Endothelial cell of hepatic sinusoid (primary cell): ENCODE results near the gene SPG7.

Experiments
- in situ Hi-C: cut with HindIII; loops from 2 replicates; pipeline ENCODE4 v1.10.0; 2017; ENCODE audit warnings: low sequenced_read_pairs

Gene SPG7

DNA sequence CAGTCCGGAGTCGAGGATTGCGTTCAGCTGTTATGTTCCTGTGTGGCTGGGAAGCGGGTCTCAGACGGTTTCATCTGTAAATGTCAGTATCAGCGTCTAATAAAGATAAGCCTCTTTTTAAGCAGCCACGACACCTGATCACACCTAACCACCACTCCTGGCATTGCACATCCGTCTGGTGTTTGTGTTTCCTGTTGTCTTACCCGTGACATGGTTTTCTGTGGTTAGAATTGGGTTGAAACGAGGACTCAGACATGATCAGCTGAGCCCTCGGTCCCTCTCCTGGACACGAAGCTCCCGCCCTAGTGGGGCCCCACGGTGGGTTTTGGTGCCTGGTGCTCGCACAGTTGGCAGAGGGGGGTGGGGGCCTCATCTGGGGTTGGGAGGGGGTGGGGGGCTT lies 85.6 kb downstream of the SPG7 start:
- in situ Hi-C loops, result no loop called here

DNA sequence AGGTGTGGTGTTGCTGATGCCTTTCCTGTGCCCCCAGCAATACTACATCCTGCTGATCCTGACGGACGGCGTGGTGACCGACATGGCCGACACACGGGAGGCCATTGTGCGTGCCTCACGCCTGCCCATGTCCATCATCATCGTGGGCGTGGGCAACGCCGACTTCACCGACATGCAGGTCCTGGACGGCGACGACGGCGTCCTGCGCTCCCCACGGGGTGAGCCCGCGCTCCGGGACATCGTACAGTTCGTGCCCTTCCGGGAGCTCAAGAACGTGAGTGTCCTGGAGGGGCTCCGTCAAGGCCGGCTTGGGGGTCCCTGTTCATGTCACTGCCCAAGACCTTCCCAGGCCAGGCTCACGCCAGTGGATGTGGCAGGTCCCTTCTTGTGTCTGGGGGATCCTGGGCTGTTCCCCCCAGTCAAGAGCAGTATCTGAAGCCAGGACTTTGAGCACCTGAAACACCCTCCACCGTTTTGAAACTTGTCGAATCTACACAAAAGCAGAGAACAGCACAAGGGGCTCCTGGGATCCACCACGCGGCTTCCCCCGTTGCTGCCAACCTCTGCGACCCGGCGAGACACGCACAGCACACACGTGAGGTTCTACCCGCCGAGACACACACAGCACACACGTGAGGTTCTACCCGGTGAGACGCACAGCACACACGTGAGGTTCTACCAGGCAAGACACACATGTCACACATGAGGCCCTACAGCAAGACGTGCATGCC lies 87.3 kb downstream of the SPG7 start:
- in situ Hi-C loops, result no loop called here

DNA sequence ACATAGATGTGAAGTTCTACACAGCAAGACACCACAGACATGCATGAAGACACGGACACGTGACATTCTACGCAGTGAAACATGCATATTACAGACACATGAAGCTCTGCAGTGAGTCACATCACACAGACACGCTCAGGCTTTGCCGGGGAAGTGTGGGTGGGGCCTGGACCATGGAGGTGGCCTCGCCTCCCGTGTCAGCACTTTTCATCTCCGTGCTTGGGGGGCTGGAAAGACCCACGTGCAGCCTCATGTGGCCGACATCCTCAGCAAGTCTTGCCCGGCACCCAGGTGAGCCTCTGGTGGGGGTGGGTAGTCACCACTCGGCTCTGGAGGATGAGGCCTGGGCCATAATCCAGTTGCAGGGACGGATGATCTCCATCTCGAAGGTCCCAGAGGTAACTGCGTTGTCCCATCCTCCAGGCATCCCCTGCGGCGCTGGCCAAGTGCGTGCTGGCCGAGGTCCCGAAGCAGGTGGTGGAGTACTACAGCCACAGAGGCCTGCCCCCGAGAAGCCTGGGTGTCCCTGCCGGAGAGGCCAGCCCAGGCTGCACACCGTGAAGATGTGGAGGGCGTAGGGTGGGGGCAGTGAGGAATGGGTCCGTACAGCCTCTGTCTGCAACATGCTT lies 88.0 kb downstream of the SPG7 start:
- in situ Hi-C loops, result no loop called here

- in situ Hi-C loops, result no loop called here
Observed at GRCh38 chr16:89596957-89597649, 88.9 kb downstream of the SPG7 start.

GRCh38 chr16:89598199-89598598 lies 90.0 kb downstream of the SPG7 start:
- in situ Hi-C loops, result no loop called here

- in situ Hi-C loops, result no loop called here
Observed at GRCh38 chr16:89599451-89599858, 91.3 kb downstream of the SPG7 start.

- in situ Hi-C loops, result no loop called here
Observed at GRCh38 chr16:89599902-89600301, 91.7 kb downstream of the SPG7 start.

- in situ Hi-C loops, result no loop called here
Observed at GRCh38 chr16:89600427-89600826, 92.2 kb downstream of the SPG7 start.

DNA sequence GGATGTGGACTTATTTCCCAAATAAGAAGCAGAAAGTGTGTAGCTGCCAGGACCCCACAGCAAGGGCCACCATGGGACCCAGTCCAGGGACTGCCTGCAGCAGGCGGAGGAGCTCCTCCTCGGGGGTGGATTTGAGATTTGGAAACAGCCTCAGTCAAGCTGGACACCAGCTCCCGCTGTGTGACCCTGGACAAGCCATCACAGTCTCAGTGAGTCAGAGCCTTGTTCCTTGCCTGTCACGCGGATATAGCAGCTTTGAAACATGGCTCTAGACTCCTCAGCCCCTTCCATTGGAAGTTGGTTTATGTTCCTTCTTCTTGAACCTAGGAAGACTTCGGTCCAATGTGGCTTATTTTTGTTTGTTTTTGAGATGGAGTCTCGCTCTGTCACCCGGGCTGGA lies 92.8 kb downstream of the SPG7 start:
- in situ Hi-C loops, result no loop called here

DNA sequence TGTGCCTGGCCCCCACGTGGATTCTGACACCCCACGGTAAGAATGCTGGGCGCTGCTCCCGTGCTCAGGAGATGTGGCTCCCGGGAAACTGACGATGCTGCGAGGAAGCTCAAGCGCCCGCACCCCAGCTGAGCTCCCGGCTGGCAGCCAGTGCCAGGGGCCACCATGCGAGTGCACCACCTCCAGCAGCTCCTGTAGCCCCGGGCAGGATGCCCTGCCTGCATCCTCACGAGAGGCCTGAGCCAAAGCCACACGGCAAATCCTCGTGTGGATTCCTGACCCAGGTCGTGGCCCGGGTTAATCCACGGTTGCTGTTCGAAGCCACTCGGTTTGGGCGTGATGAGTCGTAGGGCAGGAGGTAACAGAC lies 93.7 kb downstream of the SPG7 start:
- in situ Hi-C loops, result no loop called here

DNA sequence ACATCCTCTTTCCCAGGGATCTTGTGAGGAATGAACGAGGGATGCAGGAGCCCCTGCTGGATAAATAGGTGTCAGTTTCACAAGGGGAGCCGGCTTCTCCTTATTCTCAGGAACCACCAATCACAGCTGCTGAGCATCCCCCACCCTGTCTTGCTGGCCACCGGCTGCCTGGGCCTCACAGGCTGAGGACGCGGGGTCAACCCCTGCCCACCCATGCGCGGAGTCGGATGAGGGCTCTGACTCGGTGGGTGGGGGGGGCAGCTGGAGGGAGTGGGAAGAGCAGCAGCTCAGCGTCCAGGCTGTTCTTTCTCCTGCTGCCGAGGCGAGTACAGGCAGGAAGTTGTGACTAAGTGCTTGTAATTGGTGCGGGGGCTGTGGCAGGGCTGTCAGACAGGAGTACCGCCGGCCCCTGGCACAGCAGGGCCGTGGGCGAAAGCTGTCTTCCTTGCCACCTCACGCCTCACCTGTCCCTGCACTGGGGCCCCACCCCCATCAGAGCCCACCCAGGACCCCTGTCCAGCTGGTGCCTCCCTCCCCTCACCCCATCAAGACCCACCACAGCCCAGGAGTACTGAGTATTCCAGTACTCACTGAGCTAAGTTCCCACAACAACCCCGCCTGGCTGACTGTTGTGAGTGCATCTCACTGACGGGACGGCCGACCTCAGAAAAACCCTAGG lies 94.2 kb downstream of the SPG7 start:
- in situ Hi-C loops, result no loop called here

DNA sequence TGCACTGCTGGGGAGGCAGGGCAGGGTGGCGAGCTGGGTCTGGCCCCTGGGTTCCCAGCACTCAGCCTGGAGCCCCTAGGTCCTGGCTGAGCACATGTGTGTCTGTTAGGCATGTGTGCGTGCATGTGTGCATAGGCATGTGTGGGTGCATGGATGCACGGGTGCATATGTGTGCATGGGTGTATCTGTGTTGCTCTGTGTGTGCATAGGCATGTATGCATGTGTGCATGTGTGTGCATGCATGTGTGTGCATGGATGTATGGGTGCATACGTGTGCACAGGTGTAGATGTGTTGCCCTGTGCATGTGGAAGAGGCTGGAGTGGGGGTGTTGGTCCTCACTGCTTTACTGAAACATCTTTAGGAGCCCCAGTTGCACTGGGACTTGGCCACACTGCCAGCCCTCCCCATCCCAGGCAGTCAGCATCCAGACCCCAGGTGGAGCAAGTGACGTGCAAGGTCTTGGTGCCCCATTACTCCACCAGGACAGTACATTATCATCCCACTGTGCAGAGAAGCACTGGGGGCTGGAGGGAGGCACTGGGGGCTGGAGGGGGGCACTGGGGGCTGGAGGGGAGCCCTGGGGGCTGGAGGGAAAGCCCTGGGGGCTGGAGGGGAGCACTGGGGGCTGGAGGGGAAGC lies 94.9 kb downstream of the SPG7 start:
- in situ Hi-C loops, result no loop called here

- in situ Hi-C loops, result no loop called here
Observed at GRCh38 chr16:89604764-89605163, 96.6 kb downstream of the SPG7 start.

DNA sequence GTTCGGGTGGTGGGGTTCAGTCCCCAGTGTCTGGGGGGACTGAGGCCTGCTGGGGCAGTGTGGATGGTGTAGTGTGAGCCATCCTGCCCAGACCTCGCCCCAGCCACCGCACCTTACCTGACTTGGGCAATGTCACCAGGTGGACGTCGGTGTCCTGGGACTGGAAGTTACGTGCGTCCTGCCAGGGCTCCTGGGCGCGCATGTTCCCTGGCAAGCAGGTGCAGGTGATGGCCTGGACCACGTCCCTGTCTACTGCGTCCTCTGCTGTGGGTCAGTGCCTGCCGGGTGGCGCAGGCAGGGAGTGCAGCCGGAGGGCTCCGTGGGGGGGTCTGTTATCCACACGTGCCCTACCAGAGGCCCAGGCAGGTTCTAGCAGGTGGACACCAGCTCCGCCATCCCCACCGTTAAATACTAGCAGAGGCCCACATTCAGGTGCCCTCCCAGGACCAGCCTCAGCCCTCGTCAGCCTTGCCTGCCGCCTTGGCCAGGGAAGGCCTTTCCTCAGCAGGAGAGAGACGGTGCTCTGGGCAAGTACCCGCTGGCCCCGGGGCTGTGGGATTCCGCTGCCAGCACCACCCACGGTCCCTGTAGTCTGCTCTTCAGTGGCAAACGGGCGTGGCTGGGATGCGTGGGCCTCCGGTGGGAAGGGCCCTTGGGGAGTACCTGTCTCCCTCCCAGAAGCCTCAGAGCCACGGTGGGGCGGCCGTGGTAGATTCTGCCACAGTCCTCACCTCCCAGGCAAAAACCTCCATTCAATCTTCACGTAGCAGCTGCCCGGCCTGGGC lies 97.2 kb downstream of the SPG7 start:
- in situ Hi-C loops, result no loop called here

GRCh38 chr16:89606006-89606405 lies 97.8 kb downstream of the SPG7 start:
- in situ Hi-C loops, result no loop called here
